GM20431 (cell line): ENCODE results near the gene C10orf62.
"Not testable (repeated sequence)": the region's sequence is repeated elsewhere in the genome, so short reads cannot be mapped to it uniquely, and the experiment has no call there.

ENCODE experiments used
- in situ Hi-C: fragments of 300-500 bp; cut with MseI, MboI; formaldehyde crosslinking; loops from one replicate; pipeline ENCODE4 v1.15.0; 2020; ENCODE audit warnings: low sequenced_read_pairs; ENCODE audit not compliant: unreplicated experiment

C10orf62 gene

GRCh38 chr10:97563337-97563736 lies 26.2 kb upstream of the C10orf62 start:
- in situ Hi-C loops: no loop called here

GRCh38 chr10:97564776-97565175 lies 24.7 kb upstream of the C10orf62 start:
- in situ Hi-C loops: no loop called here

- in situ Hi-C loops: no loop called here
Observed at GRCh38 chr10:97566336-97566996, 23.1 kb upstream of the C10orf62 start.

GRCh38 chr10:97567891-97568290 lies 21.6 kb upstream of the C10orf62 start:
- in situ Hi-C loops: no loop called here

- in situ Hi-C loops: no loop called here
Observed at GRCh38 chr10:97570146-97570788, 19.3 kb upstream of the C10orf62 start.

- in situ Hi-C loops: no loop called here
Observed at GRCh38 chr10:97570789-97571471, 18.6 kb upstream of the C10orf62 start.

- in situ Hi-C loops: no loop called here
Observed at GRCh38 chr10:97571622-97572021, 17.9 kb upstream of the C10orf62 start.

- in situ Hi-C loops: no loop called here
Observed at GRCh38 chr10:97572214-97572989, 17.1 kb upstream of the C10orf62 start, which contains the start of gene ANKRD2. TSS of gene ANKRD2 (plus strand) at chr10:97572779. CDS start at chr10:97572789, 10 bp downstream.

- in situ Hi-C loops: no loop called here
Observed at GRCh38 chr10:97573021-97573420, 16.5 kb upstream of the C10orf62 start.

- in situ Hi-C loops: no loop called here
Observed at GRCh38 chr10:97573672-97574071, 15.8 kb upstream of the C10orf62 start.

- in situ Hi-C loops: no loop called here
Observed at GRCh38 chr10:97574374-97575126, 15.0 kb upstream of the C10orf62 start.

GRCh38 chr10:97575127-97575668 lies 14.3 kb upstream of the C10orf62 start:
- in situ Hi-C loops: no loop called here

GRCh38 chr10:97576487-97576886 lies 13.0 kb upstream of the C10orf62 start:
- in situ Hi-C loops: not testable (repeated sequence)

GRCh38 chr10:97577701-97578100 lies 11.8 kb upstream of the C10orf62 start:
- in situ Hi-C loops: no loop called here

GRCh38 chr10:97578171-97578844 lies 11.2 kb upstream of the C10orf62 start:
- in situ Hi-C loops: no loop called here

GRCh38 chr10:97580421-97581367 lies 8.8 kb upstream of the C10orf62 start:
- in situ Hi-C loops: no loop called here

- in situ Hi-C loops: no loop called here
Observed at GRCh38 chr10:97582169-97582568, 7.4 kb upstream of the C10orf62 start.

- in situ Hi-C loops: no loop called here
Observed at GRCh38 chr10:97583476-97583875, 6.0 kb upstream of the C10orf62 start.
